ENCODE measurements around the gene ZBTB7B.

The ZBTB7B gene

GRCh38 chr1:155039308-155039669, 36.7 kb downstream of the ZBTB7B start:
- Mint-ChIP-seq H3K4me3 (no peak overlapping the region), H3K27ac (no peak overlapping the region), H3K36me3 (no peaks in the 10 kb centered on the region), H3K9me3 (no peaks in the 10 kb centered on the region), H3K4me1 (peaks cover 2% of the 10 kb centered on the region)
- DNase-seq (ENCODE audit: low spot score in 2 of 2) (no peak), ATAC-seq (no peak)

GRCh38 chr1:155040358-155041093, 37.9 kb downstream of the ZBTB7B start:
- no peak for ATAC-seq
- peaks cover 14% of the 10 kb centered on the region for H3K4me1 Mint-ChIP-seq
- no peak overlapping the region for H3K4me3 Mint-ChIP-seq
- no peak overlapping the region for H3K27ac Mint-ChIP-seq
- no peaks in the 10 kb centered on the region for H3K36me3 Mint-ChIP-seq
- DNase-seq (ENCODE audit: low spot score in 2 of 2): no peak
- no peaks in the 10 kb centered on the region for H3K9me3 Mint-ChIP-seq

- H3K27ac Mint-ChIP-seq: no peak overlapping the region
- H3K36me3 Mint-ChIP-seq: no peaks in the 10 kb centered on the region
- DNase-seq (ENCODE audit: low spot score in 2 of 2) (no peak), ATAC-seq (no peak)
- no peak overlapping the region for H3K4me3 Mint-ChIP-seq
- no peaks in the 10 kb centered on the region for H3K9me3 Mint-ChIP-seq
- peaks cover 17% of the 10 kb centered on the region for H3K4me1 Mint-ChIP-seq
These were observed 40.2 kb downstream of the ZBTB7B start for GRCh38 chr1:155042789-155043188.

GRCh38 chr1:155043301-155043702, 40.7 kb downstream of the ZBTB7B start:
- Mint-ChIP-seq H3K27ac (no peak overlapping the region), H3K4me1 (peaks cover 17% of the 10 kb centered on the region), H3K36me3 (no peaks in the 10 kb centered on the region), H3K4me3 (no peak overlapping the region), H3K9me3 (no peaks in the 10 kb centered on the region)
- ATAC-seq (no peak), DNase-seq (ENCODE audit: low spot score in 2 of 2) (no peak)

- Mint-ChIP-seq H3K27ac (no peak overlapping the region), H3K36me3 (no peaks in the 10 kb centered on the region)
These were observed 41.2 kb downstream of the ZBTB7B start for GRCh38 chr1:155043793-155044192.

GRCh38 chr1:155044365-155044764, 41.8 kb downstream of the ZBTB7B start:
- H3K4me3 Mint-ChIP-seq: no peak overlapping the region

More at GRCh38 chr1:155043793-155044192, 41.2 kb downstream of the ZBTB7B start:
- H3K9me3 Mint-ChIP-seq: no peaks in the 10 kb centered on the region
- peaks cover 17% of the 10 kb centered on the region for H3K4me1 Mint-ChIP-seq
- H3K4me3 Mint-ChIP-seq: no peak overlapping the region
- ATAC-seq (no peak), DNase-seq (ENCODE audit: low spot score in 2 of 2) (no peak)

GRCh38 chr1:155044812-155045657, 42.4 kb downstream of the ZBTB7B start:
- Mint-ChIP-seq H3K4me3 (no peak overlapping the region), H3K36me3 (no peaks in the 10 kb centered on the region), H3K9me3 (no peaks in the 10 kb centered on the region), H3K27ac (no peak overlapping the region), H3K4me1 (peaks cover 23% of the 10 kb centered on the region)
- peak in 1 of 2 donors; percentile 60 for DNase-seq (ENCODE audit: low spot score in 2 of 2)
- peak; percentile 87 for ATAC-seq

More at GRCh38 chr1:155044365-155044764, 41.8 kb downstream of the ZBTB7B start:
- DNase-seq (ENCODE audit: low spot score in 2 of 2): no peak
- ATAC-seq: no peak
- Mint-ChIP-seq H3K9me3 (no peaks in the 10 kb centered on the region), H3K4me1 (peaks cover 17% of the 10 kb centered on the region), H3K27ac (no peak overlapping the region), H3K36me3 (no peaks in the 10 kb centered on the region)

- H3K4me3 Mint-ChIP-seq: no peak overlapping the region
- H3K27ac Mint-ChIP-seq: no peak overlapping the region
- peaks cover 51% of the 10 kb centered on the region for H3K4me1 Mint-ChIP-seq
- no peaks in the 10 kb centered on the region for H3K36me3 Mint-ChIP-seq
- no peak for ATAC-seq
- no peaks in the 10 kb centered on the region for H3K9me3 Mint-ChIP-seq
- no peak for DNase-seq (ENCODE audit: low spot score in 2 of 2)
These were observed 46.1 kb downstream of the ZBTB7B start for GRCh38 chr1:155048449-155049334.

GRCh38 chr1:155049651-155050559, 47.3 kb downstream of the ZBTB7B start:
- no peak for DNase-seq (ENCODE audit: low spot score in 2 of 2)

GRCh38 chr1:155050560-155051341, 48.1 kb downstream of the ZBTB7B start, which contains the start of gene ADAM15:
TSS of gene ADAM15 (plus strand) at chr1:155051316. CDS start at chr1:155051387, 71 bp downstream.
- H3K4me1 Mint-ChIP-seq: peaks cover 35% of the 10 kb centered on the region
- peak; percentile 84 for ATAC-seq
- DNase-seq (ENCODE audit: low spot score in 2 of 2): peak; percentile 87 to 89
- H3K36me3 Mint-ChIP-seq: peaks cover 7% of the 10 kb centered on the region
- H3K27ac Mint-ChIP-seq: peak within 1 kb of the TSS; percentile 77
- H3K4me3 Mint-ChIP-seq: peak within 1 kb of the TSS; percentile 81
- H3K9me3 Mint-ChIP-seq: no peaks in the 10 kb centered on the region

More at GRCh38 chr1:155049651-155050559, 47.3 kb downstream of the ZBTB7B start:
- no peaks in the 10 kb centered on the region for H3K36me3 Mint-ChIP-seq
- H3K4me3 Mint-ChIP-seq: peak overlapping the region; percentile 81
- peaks cover 43% of the 10 kb centered on the region for H3K4me1 Mint-ChIP-seq
- ATAC-seq: no peak
- peak overlapping the region; percentile 37 for H3K27ac Mint-ChIP-seq
- no peaks in the 10 kb centered on the region for H3K9me3 Mint-ChIP-seq

- peaks cover 34% of the 10 kb centered on the region for H3K4me1 Mint-ChIP-seq
- H3K27ac Mint-ChIP-seq: peak overlapping the region; percentile 77
- H3K36me3 Mint-ChIP-seq: peaks cover 8% of the 10 kb centered on the region
- peak overlapping the region; percentile 81 for H3K4me3 Mint-ChIP-seq
- DNase-seq (ENCODE audit: low spot score in 2 of 2) (no peak), ATAC-seq (no peak)
- H3K9me3 Mint-ChIP-seq: no peaks in the 10 kb centered on the region
These were observed 48.8 kb downstream of the ZBTB7B start for GRCh38 chr1:155051342-155051776.

GRCh38 chr1:155051777-155052398, 49.3 kb downstream of the ZBTB7B start:
- peaks cover 34% of the 10 kb centered on the region for H3K4me1 Mint-ChIP-seq
- DNase-seq (ENCODE audit: low spot score in 2 of 2) (peak; percentile 21 to 70), ATAC-seq (peak; percentile 49)
- H3K27ac Mint-ChIP-seq: peak overlapping the region; percentile 77
- H3K4me3 Mint-ChIP-seq: peak overlapping the region; percentile 81
- peaks cover 8% of the 10 kb centered on the region for H3K36me3 Mint-ChIP-seq
- H3K9me3 Mint-ChIP-seq: no peaks in the 10 kb centered on the region

Data from stimulated activated effector memory CD8-positive, alpha-beta T cell treated with anti-CD3 and anti-CD28 coated beads, Interleukin-12 subunit alpha, Interleukin-12 subunit beta, amount 100 ng/mL, for 72 hours (primary cell).